HL-60/S4 treated with retinoic acid at 250 ng/mL for 4 days and 3 days (cell line): ENCODE results near the gene RTN4IP1.

Experiments
- in situ Hi-C: fragments of 300-500 bp; cut with MboI; formaldehyde crosslinking; loops from 2 replicates; pipeline ENCODE4 v1.7.0; 2022; ENCODE audit warnings: low sequenced_read_pairs

RTN4IP1 gene, protein sequence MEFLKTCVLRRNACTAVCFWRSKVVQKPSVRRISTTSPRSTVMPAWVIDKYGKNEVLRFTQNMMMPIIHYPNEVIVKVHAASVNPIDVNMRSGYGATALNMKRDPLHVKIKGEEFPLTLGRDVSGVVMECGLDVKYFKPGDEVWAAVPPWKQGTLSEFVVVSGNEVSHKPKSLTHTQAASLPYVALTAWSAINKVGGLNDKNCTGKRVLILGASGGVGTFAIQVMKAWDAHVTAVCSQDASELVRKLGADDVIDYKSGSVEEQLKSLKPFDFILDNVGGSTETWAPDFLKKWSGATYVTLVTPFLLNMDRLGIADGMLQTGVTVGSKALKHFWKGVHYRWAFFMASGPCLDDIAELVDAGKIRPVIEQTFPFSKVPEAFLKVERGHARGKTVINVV

GRCh38 chr6:106629103-106629858 is at the start of gene RTN4IP1, which contains the start of gene QRSL1:
Gene RTN4IP1, minus strand, starts transcription at chr6:106629498. Its CDS starts 477 bp downstream, at chr6:106629021.
Gene QRSL1, plus strand, starts transcription at chr6:106629578. Its CDS starts 104 bp downstream, at chr6:106629682.
- in situ Hi-C loops = no loop called here

- in situ Hi-C loops = no loop called here
These were observed 48.0 kb upstream of the RTN4IP1 start for GRCh38 chr6:106677282-106677681.

- in situ Hi-C loops = no loop called here
These were observed 45.4 kb upstream of the RTN4IP1 start for GRCh38 chr6:106674541-106675229.

DNA sequence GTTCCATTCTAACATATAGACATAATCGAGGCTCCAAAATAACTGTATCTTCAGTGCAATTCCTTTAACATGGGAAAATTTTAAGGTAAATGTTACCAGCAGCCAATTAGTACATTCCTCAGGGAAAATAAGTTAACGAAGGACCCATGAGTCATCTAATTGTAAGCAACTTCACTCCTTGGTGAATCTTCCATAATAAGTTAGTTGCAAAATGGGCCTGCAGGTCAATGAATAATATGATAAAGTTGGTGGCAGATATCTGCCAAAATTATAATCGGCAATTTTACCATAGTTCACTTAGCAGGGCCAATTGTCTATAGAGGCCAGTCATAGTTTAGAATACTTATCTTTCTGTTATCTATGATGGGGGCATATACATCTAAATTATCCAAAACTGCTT is 42.4 kb upstream of the RTN4IP1 start:
- in situ Hi-C loops = no loop called here

DNA sequence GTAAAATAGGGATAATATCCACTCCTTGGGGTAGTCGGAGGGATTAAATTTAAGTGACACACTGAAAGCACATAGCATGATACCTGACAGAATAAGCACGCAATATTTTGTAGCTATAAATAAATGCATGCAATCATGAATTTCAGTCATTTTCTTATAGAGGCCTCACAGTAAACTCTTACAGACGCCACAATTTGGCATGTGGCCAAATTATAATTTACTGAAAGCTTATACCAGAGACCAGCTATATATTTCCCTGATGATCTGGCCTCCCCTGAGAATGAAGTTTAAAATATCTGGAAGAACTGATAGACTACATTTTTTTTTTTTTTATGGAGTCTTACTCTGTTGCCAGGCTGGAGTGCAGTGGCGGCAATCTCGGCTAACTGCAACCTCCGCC is 40.9 kb upstream of the RTN4IP1 start:
- in situ Hi-C loops = no loop called here

- in situ Hi-C loops = no loop called here
These were observed 37.7 kb upstream of the RTN4IP1 start for GRCh38 chr6:106667022-106667402.

DNA sequence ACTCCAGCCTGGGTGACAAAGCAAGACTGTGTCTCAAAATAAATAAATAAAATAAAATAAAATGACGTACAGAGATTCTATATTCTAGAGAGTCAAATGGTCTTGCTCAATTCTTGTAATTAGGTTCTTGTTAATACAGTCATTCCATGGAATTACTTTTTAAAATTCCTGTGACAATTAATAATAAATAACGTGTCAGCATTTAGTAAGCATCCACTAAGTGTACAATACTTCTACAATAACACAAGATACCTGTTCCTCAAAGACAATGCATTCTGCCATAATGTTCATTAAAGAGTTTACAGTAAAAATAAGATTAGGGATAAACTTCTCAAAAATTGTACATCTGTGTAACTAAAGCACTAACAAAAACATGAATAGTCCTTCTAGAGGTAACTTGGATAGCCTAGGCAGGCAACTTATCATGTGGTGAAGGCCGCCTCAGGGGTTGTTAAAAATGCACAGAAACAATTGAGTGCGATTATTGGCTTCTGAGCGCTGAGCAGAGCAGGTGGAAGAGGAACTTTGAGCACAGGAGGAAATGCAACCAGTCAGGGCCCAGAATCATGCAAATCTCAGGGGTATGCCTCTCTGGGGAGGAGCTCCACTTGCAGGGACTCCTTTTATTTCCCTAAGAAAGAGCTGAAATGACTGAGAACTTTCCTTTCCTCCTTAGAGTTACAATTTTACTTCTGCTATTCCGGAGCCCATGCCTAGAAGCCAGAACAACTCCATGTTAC is 37.2 kb upstream of the RTN4IP1 start:
- in situ Hi-C loops = no loop called here

DNA sequence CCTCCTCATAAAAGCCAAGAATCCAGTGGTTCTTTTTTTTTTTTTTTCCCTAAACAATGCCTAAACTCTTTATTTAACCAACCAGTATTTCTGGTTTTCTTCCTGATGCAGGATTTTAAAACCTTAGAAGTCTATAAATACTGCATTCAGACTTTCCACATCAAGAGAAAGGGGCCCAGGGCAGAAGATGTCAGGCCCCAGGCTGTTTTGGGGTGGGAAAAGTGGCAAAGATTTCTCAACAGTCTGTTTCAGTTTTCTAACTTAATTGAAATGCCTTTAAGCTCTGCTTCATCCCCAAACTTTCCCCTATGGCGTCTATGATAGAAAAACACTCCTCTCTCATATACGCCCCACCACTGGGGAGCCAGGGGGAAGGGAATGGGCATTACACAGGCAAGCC is 33.2 kb upstream of the RTN4IP1 start:
- in situ Hi-C loops = no loop called here

- in situ Hi-C loops = no loop called here
These were observed 30.6 kb upstream of the RTN4IP1 start for GRCh38 chr6:106659859-106660258.

DNA sequence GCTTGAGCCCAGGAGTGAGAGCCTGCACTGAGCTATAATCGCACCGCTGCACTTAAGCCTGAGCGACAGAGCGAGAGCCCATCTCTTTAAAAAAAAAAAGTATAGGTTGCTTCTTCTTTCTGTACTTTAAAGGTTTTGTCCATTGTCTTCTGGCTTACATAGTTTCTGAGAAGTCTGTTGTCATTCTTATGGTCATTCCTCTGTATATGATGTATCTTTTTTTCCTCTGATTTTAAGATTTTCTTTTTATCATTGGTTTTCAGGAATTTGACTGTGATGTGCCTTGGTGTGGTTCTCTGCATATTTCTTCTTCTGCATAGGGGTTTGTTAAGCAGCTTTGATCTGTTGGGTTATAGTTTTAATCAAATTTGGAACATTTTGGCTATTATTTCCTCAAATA is 29.2 kb upstream of the RTN4IP1 start:
- in situ Hi-C loops = no loop called here

DNA sequence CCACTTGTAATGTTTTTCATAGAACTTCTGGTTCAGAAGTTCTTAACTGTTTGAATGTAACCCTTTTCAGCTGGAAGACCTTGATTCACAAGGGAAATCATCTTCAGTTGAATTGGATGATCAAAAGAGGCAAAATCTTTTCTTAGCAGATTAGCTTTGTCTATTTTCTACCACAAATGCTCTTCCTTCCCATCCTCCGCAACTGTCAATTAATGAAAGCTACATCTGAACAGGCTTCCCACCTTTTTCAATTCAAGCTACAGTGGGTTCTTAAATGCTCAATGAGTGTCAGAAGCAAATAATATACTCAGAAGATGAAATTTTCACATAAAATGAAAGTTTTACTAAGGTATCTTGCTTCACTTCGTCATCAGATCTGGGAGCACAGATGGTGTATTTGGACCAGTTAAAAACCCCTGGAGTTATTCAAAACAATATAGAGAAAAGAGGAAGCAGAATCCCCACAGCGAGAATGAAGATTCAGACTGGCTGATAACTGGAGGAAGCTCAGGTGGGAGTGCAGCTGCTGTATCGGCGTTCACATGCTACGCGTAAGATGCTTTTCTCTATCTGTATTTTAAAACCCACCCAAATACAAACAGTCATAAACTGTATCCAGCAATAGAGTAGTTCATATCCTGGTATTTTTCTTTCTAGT is 19.5 kb upstream of the RTN4IP1 start:
- in situ Hi-C loops = no loop called here

DNA sequence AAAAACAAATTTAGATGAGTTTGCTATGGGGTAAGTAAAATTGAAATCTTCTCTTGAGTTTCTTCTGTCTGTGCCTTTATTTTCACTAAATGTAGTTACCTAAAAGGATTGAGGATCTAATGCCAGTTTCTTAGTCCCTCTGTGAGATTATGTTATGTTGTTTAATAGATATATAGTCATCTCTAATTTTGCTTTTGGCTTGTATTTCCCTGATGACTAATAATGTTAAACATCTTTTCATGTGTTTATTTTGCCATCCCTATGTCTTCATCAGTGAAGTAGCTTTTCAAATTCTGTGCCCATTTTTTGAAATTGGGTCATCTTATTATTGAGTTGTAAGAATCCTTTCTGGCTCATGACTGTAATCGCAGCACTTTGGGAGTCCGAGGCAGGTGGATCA is 13.8 kb upstream of the RTN4IP1 start:
- in situ Hi-C loops = no loop called here

GRCh38 chr6:106642476-106642875 is 13.2 kb upstream of the RTN4IP1 start:
- in situ Hi-C loops = no loop called here

DNA sequence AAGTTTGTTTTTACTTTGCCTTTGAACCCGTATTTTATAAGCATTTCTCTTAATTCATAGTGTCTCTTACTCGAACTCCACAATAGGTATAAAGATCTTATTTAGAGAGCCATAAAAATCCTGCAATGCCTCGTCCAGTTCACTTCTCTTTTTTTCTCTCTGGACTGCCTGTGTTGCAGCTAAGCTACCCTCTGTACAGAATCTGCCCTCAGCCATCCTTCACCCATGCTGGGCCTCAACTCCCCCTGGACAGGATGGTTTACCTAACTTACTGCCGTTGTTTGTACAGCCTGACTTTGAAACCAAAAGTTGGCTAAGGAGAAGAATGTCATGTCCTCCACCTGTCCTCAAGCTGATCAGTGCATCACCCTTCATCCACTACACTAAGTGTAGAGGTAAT is 10.5 kb upstream of the RTN4IP1 start:
- in situ Hi-C loops = no loop called here

- in situ Hi-C loops = no loop called here
These were observed 8.5 kb upstream of the RTN4IP1 start for GRCh38 chr6:106637717-106638341.

DNA sequence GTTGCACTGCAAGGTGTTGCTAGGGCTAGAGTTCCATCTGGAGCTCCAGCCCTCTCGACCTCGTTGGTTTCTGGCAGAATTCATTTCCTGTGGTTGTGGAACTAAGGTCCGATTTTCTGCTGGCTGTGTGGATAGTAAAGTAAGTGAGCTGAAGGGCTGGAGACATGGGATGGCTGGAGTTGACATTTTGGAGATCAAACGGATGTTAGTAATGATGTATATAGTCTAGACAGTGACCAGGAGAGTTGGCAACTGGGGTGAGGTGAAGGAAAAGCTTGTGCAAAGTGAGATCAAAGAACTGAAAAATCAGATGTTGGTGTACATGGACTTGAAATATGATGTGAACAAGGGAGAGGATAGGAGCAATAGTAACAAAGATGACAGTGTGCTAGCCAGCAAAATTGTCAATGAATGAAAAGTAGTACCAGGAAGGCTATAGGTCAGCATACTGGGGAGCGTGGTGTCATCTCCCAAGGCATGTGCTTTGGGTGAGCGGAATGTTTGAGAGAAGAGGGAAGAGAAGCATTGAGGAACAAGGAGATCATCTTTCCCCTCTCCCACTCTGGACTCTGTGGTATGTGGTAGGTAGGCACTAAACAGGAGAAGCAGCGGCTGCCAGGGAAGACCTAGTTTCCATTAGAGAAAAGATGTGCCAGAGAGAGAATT is 7.9 kb upstream of the RTN4IP1 start:
- in situ Hi-C loops = no loop called here

DNA sequence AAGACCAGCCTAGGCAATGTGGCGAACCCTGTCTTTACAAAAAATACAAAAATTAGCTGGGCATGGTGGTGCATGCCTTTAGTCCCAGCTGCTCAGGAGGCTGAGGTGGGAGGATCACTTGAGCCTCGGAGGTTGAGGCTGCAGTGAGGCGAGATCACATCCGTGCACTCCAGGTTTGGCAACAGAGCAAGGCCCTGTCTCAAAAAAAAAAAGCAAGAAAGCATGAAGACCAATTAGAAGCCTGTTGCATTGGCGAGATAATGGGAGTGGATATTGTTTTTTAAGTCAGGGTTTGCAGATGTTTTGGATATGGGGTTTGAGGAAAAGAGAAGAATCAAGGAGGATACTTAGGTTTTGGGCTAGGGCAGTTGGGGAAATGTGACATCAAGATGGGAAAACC is 5.3 kb upstream of the RTN4IP1 start:
- in situ Hi-C loops = no loop called here

DNA sequence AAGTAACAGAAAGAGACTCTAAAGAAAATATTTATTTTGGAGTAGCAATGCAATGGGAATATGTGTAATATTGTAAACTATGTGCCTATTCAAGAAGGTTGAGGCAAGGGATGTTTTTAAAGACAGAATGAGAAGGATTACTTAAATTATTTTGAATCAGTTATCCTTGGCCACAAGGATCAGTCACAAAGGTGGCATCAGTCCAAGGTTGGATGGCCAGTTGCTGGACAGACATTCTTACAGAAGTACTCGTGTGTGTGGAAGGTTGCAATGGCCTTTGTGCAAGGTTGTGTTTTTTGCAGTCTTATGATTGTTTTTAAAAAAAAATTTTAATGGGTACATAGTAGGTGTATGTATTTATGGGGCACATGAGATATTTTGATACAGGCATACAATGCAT is 2.0 kb upstream of the RTN4IP1 start:
- in situ Hi-C loops = no loop called here

- in situ Hi-C loops = no loop called here
These were observed 1.1 kb upstream of the RTN4IP1 start for GRCh38 chr6:106630366-106630765.

GRCh38 chr6:106629859-106630163 is 513 bp upstream of the RTN4IP1 start:
- in situ Hi-C loops = no loop called here
